HCT116 (cell line): ENCODE measurements around the gene ITSN1.

Experiments used
- CTCF ChIP-seq, 3 experiments: fragments of 200-600 bp in 1 of 3; sonication (generic) in 1 of 3; IDR thresholded peaks in 2 of 3; conservative IDR thresholded peaks in 1 of 3; 2 replicates each; pipeline ENCODE4 v1.5.1; 2012 to 2017; ENCODE audit warnings: low read depth in 2 of 3, low read length in 2 of 3, antibody characterized with exemption in 1 of 3, borderline replicate concordance in 1 of 3, control low read depth in 1 of 3, mild to moderate bottlenecking in 1 of 3, mixed read lengths in 1 of 3, mixed run types in 1 of 3, moderate library complexity in 1 of 3; ENCODE audit not compliant: insufficient read depth in 1 of 3
- ELF1 ChIP-seq: IDR thresholded peaks from 2 replicates; pipeline ENCODE4 v1.6.1; 2012; ENCODE audit warnings: low read depth, borderline replicate concordance
- EZH2 ChIP-seq: fragments of 200-600 bp; sonication (generic); IDR thresholded peaks from 2 replicates; pipeline ENCODE4 v1.6.1; 2017; ENCODE audit warnings: antibody characterized with exemption, mixed run types
- EZH2phosphoT487 ChIP-seq: fragments of 200-600 bp; IDR thresholded peaks from 2 replicates; pipeline ENCODE4 v1.6.1; 2018; ENCODE audit warnings: antibody characterized with exemption, borderline replicate concordance
- POLR2A ChIP-seq: IDR thresholded peaks from 2 replicates; pipeline ENCODE4 v1.7.0; 2011; ENCODE audit warnings: borderline replicate concordance; ENCODE audit not compliant: insufficient read depth, insufficient read length; ENCODE audit errors: extremely low read depth
- REST ChIP-seq: IDR thresholded peaks from 2 replicates; pipeline ENCODE4 v1.6.1; 2012; ENCODE audit warnings: low read depth
- ZFX ChIP-seq: fragments of 450-650 bp; IDR thresholded peaks from 2 replicates; pipeline ENCODE4 v1.6.1; 2017

DNA sequence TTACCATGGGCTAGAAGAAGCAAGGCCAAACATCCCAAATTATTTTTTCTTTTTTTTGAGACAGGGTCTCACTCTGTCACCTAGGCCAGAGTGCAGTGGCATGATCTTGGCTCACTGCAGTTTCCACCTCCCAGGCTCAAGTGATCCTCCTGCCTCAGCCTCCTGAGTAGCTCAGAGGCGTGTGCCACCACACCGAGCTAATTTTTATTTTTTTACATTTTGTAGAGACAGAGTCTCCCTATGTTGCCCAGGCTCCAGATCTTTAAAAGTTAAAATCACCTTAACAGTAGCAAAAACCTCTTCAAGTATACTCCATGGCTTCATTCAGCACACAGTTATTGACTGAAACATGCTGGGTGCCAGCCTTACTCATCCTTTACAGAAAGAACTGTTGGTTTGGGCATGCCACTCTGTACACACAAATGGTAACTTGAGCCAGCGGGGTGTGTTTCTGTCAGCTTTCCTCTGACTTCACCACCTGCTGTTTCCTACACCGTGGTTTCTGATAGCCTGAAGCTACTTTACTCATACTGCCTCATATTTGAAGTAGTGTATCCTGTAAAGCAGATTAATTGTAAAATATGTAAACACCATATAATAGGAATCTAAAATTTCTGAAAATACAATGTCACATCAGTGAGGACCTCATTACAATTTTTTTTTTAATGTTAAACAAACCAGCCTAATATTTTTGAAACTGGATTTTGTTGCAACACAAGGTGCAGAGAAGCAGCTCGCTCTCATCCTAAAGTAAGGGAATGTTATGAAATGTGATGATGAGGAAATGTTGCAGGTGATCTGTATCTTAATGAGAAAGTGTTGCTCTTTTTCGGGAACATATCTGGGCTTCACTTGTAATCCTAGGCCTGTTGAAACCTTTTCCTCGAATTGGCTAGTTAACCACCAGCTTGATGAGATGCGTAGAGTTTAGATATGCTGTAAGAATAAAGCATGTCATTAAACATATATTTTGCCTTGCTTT lies 159.4 kb downstream of the ITSN1 start:
- TF ChIP-seq ZFX (no peak), REST (no peak), CTCF (IDR thresholded peaks at IDR 0.05 in 2 of 3, conservative IDR thresholded peaks at IDR 0.05 in 1 of 3; ENCODE audit: borderline replicate concordance in 1 of 3, insufficient read depth in 1 of 3, low read depth in 2 of 3, low read length in 2 of 3) (no peak), POLR2A (no peak), ELF1 (no peak), EZH2 (no peak), EZH2phosphoT487 (no peak)
